Kidney (tissue), 14 donors: ENCODE data around the gene UBAC2. TPM values are rescaled to one million over a fixed set of nuclear protein-coding genes. Genes with fewer than 3 reads are reported as not detected.

Source experiments
- DNase-seq, 5 donors: peaks; one replicate each; pipeline ENCODE4 v3.0.0-alpha.2; 2013 to 2020
- FAIRE-seq: peaks from 2 replicates; lab custom pipeline; 2012; peaks lifted over from hg19 to GRCh38; lab: Jason Lieb, UNC
- H3K27ac ChIP-seq, 2 donors: one replicate each; pipeline ENCODE4 v1.7.0; 2013; ENCODE audit warnings: low read depth in 2 of 2, low read length in 2 of 2, inconsistent platforms in 1 of 2
- H3K27me3 ChIP-seq: one replicate; pipeline ENCODE4 v1.7.1; 2013; ENCODE audit warnings: low read length, inconsistent platforms; ENCODE audit not compliant: control insufficient read depth, insufficient read depth
- H3K36me3 ChIP-seq, 3 donors: one replicate each; pipeline versions ENCODE4 v1.7.0 to v1.7.1; 2013; ENCODE audit warnings: low read length in 3 of 3, control low read depth in 1 of 3, inconsistent platforms in 1 of 3; ENCODE audit not compliant: insufficient read depth in 3 of 3, control insufficient read depth in 2 of 3
- H3K4me1 ChIP-seq, 3 donors: one replicate each; pipeline versions ENCODE4 v1.7.0 to v1.7.1; 2013; ENCODE audit warnings: low read length in 3 of 3, inconsistent platforms in 1 of 3, low read depth in 1 of 3; ENCODE audit not compliant: control insufficient read depth in 2 of 3, insufficient read depth in 2 of 3
- H3K4me3 ChIP-seq, 3 donors: one replicate each; pipeline versions ENCODE4 v1.7.0 to v1.8.1; 2013; ENCODE audit warnings: low read length in 3 of 3, control low read depth in 1 of 3, inconsistent platforms in 1 of 3
- H3K9ac ChIP-seq, 3 donors: one replicate each; pipeline versions ENCODE4 v1.7.0 to v1.7.1; 2013; ENCODE audit warnings: low read length in 3 of 3, control low read depth in 1 of 3, inconsistent platforms in 1 of 3
- H3K9me3 ChIP-seq, 3 donors: one replicate each; pipeline versions ENCODE4 v1.7.0 to v1.7.1; 2013; ENCODE audit warnings: low read length in 3 of 3, control low read depth in 1 of 3, inconsistent platforms in 1 of 3; ENCODE audit not compliant: control insufficient read depth in 2 of 3, insufficient read depth in 1 of 3
- CTCF ChIP-seq: IDR thresholded peaks from 3 replicates; pipeline ENCODE4 v1.5.1; 2012; ENCODE audit warnings: mild to moderate bottlenecking, moderate library complexity, borderline replicate concordance; ENCODE audit not compliant: insufficient read depth; ENCODE audit errors: extremely low read depth
- intact Hi-C: fragments of 100-400 bp; cut with DNase I; formaldehyde crosslinking; loops from one replicate; pipeline ENCODE4 v1.11.1; 2022
- polyA plus RNA-seq: library from polyadenylated mRNA; stranded (reverse); fragments of 350-450 nt; fragmentation: Illumina TruSeq; extraction: RNeasy Lipid Tissue Mini Kit (QIAGEN cat#74804); gene quantifications from one replicate; pipeline ENCODE4 v1.2.3, GENCODE V29; 2014; ENCODE audit warnings: low read depth, low replicate concordance; ENCODE audit not compliant: insufficient read depth
- total RNA-seq: library from RNA; stranded (reverse); fragmentation: NEBNext Ultra II Directional; extraction: Animal tissue kit (Norgen Biotek cat#: 25700); gene quantifications from one replicate; pipeline ENCODE4 v1.2.1, GENCODE V29; 2021
- donor health status: control.
- donor health status: control.
- donor health status: control.
- donor health status: control.
- donor health status: control.
- donor health status: DM: yes; HTN: yes; CAD: no.
- donor health status: Normal renal cell carcinoma (clear cell type).

UBAC2 gene
- total and polyA plus RNA-seq, 2 donors from 2014 or later = 61.8 to 77.5 TPM

GRCh38 chr13:99251921-99252320 is 51.3 kb downstream of the UBAC2 start:
- intact Hi-C loops = no loop called here
- no peak overlapping the region for H3K4me3 ChIP-seq
- TF ChIP-seq CTCF = no peak
- H3K9me3 ChIP-seq = no peaks in the 10 kb centered on the region
- H3K27me3 ChIP-seq = no peaks in the 10 kb centered on the region
- H3K27ac ChIP-seq = no peak overlapping the region
- no peak for DNase-seq
- H3K9ac ChIP-seq = no peak overlapping the region
- no peaks in the 10 kb centered on the region for H3K4me1 ChIP-seq
- no peak for FAIRE-seq
- peaks cover 0 to 10% (median 0%) of the 10 kb centered on the region in 3 donors for H3K36me3 ChIP-seq

GRCh38 chr13:99254830-99255229 is 54.2 kb downstream of the UBAC2 start:
- no peak for FAIRE-seq
- intact Hi-C loops = no loop called here
- Histone ChIP-seq H3K27me3 (no peaks in the 10 kb centered on the region), H3K4me1 (no peaks in the 10 kb centered on the region), H3K36me3 (peaks cover 0 to 10% (median 0%) of the 10 kb centered on the region in 3 donors), H3K27ac (no peak overlapping the region), H3K9me3 (no peaks in the 10 kb centered on the region), H3K9ac (no peak overlapping the region), H3K4me3 (no peak overlapping the region)
- TF ChIP-seq CTCF = no peak
- DNase-seq = no peak

GRCh38 chr13:99255271-99255670 is 54.6 kb downstream of the UBAC2 start:
- Histone ChIP-seq H3K27ac (no peak overlapping the region), H3K36me3 (peaks cover 0 to 10% (median 0%) of the 10 kb centered on the region in 3 donors), H3K9ac (no peak overlapping the region), H3K4me3 (no peak overlapping the region), H3K27me3 (no peaks in the 10 kb centered on the region), H3K9me3 (no peaks in the 10 kb centered on the region), H3K4me1 (no peaks in the 10 kb centered on the region)
- intact Hi-C loops = no loop called here
- FAIRE-seq (no peak), DNase-seq (no peak)
- no peak for TF ChIP-seq CTCF

GRCh38 chr13:99256283-99256682 is 55.6 kb downstream of the UBAC2 start:
- intact Hi-C loops = no loop called here
- Histone ChIP-seq H3K9ac (no peak overlapping the region), H3K9me3 (no peaks in the 10 kb centered on the region), H3K36me3 (peaks cover 0 to 10% (median 0%) of the 10 kb centered on the region in 3 donors), H3K4me3 (no peak overlapping the region), H3K4me1 (no peaks in the 10 kb centered on the region), H3K27ac (no peak overlapping the region), H3K27me3 (no peaks in the 10 kb centered on the region)
- TF ChIP-seq CTCF = no peak
- DNase-seq = no peak
- FAIRE-seq = no peak
